ENCODE measurements around the gene LRP6. TPM values are rescaled to one million over a fixed set of nuclear protein-coding genes. Genes with fewer than 3 reads are reported as not detected.

LRP6 gene
- total and polyA plus RNA-seq, 2 experiments from 2014 or later = 18.1 to 25.4 TPM

- no peak for TF ChIP-seq CTCF (IDR thresholded peaks at IDR 0.05; ENCODE audit: low read depth, low read length)
- DNase-seq (ENCODE audit: low read depth in 1 of 2, low spot score in 1 of 2) = no peak
- Histone ChIP-seq H3K4me1 (ENCODE audit: low read depth) (no peaks in the 10 kb centered on the region), H3K36me3 (no peaks in the 10 kb centered on the region), H3K4me3 (no peak overlapping the region), H3K27ac (no peak overlapping the region), H3K27me3 (no peaks in the 10 kb centered on the region), H3K9me3 (ENCODE audit: low read depth) (no peaks in the 10 kb centered on the region)
Observed at GRCh38 chr12:12230275-12230674, 36.6 kb downstream of the LRP6 start.

- TF ChIP-seq CTCF (IDR thresholded peaks at IDR 0.05; ENCODE audit: low read depth, low read length) = no peak
- no peaks in the 10 kb centered on the region for H3K4me1 ChIP-seq (ENCODE audit: low read depth)
- no peak overlapping the region for H3K27ac ChIP-seq
- no peaks in the 10 kb centered on the region for H3K27me3 ChIP-seq
- no peaks in the 10 kb centered on the region for H3K36me3 ChIP-seq
- peak in 1 of 2 donors; percentile 45 for DNase-seq (ENCODE audit: low read depth in 1 of 2, low spot score in 1 of 2)
- H3K9me3 ChIP-seq (ENCODE audit: low read depth) = no peaks in the 10 kb centered on the region
- no peak overlapping the region for H3K4me3 ChIP-seq
Observed at GRCh38 chr12:12229556-12230092, 37.2 kb downstream of the LRP6 start.

- peak in 1 of 2 donors; percentile 1 for DNase-seq (ENCODE audit: low read depth in 1 of 2, low spot score in 1 of 2)
- no peaks in the 10 kb centered on the region for H3K36me3 ChIP-seq
- no peak for TF ChIP-seq CTCF (IDR thresholded peaks at IDR 0.05; ENCODE audit: low read depth, low read length)
- H3K4me1 ChIP-seq (ENCODE audit: low read depth) = no peaks in the 10 kb centered on the region
- H3K27ac ChIP-seq = no peak overlapping the region
- H3K4me3 ChIP-seq = no peak overlapping the region
- H3K9me3 ChIP-seq (ENCODE audit: low read depth) = no peaks in the 10 kb centered on the region
- no peaks in the 10 kb centered on the region for H3K27me3 ChIP-seq
Observed at GRCh38 chr12:12228402-12228801, 38.4 kb downstream of the LRP6 start.

- no peak for DNase-seq (ENCODE audit: low read depth in 1 of 2, low spot score in 1 of 2)
- no peaks in the 10 kb centered on the region for H3K9me3 ChIP-seq (ENCODE audit: low read depth)
- no peaks in the 10 kb centered on the region for H3K27me3 ChIP-seq
- no peak overlapping the region for H3K4me3 ChIP-seq
- no peaks in the 10 kb centered on the region for H3K36me3 ChIP-seq
- TF ChIP-seq CTCF (IDR thresholded peaks at IDR 0.05; ENCODE audit: low read depth, low read length) = no peak
- no peak overlapping the region for H3K27ac ChIP-seq
- H3K4me1 ChIP-seq (ENCODE audit: low read depth) = no peaks in the 10 kb centered on the region
Observed at GRCh38 chr12:12226187-12226586, 40.7 kb downstream of the LRP6 start.

- peak in 1 of 2 donors; percentile 40 for DNase-seq (ENCODE audit: low read depth in 1 of 2, low spot score in 1 of 2)
- Histone ChIP-seq H3K4me1 (ENCODE audit: low read depth) (no peaks in the 10 kb centered on the region), H3K27ac (no peak overlapping the region), H3K27me3 (no peaks in the 10 kb centered on the region), H3K36me3 (no peaks in the 10 kb centered on the region), H3K9me3 (ENCODE audit: low read depth) (no peaks in the 10 kb centered on the region), H3K4me3 (no peak overlapping the region)
- TF ChIP-seq CTCF (IDR thresholded peaks at IDR 0.05; ENCODE audit: low read depth, low read length) = no peak
Observed at GRCh38 chr12:12224240-12224940, 42.5 kb downstream of the LRP6 start.

Data from cardiac muscle cell (in vitro differentiated cells and primary cell).